ENCODE measurements around the gene SLC22A1.

DNA sequence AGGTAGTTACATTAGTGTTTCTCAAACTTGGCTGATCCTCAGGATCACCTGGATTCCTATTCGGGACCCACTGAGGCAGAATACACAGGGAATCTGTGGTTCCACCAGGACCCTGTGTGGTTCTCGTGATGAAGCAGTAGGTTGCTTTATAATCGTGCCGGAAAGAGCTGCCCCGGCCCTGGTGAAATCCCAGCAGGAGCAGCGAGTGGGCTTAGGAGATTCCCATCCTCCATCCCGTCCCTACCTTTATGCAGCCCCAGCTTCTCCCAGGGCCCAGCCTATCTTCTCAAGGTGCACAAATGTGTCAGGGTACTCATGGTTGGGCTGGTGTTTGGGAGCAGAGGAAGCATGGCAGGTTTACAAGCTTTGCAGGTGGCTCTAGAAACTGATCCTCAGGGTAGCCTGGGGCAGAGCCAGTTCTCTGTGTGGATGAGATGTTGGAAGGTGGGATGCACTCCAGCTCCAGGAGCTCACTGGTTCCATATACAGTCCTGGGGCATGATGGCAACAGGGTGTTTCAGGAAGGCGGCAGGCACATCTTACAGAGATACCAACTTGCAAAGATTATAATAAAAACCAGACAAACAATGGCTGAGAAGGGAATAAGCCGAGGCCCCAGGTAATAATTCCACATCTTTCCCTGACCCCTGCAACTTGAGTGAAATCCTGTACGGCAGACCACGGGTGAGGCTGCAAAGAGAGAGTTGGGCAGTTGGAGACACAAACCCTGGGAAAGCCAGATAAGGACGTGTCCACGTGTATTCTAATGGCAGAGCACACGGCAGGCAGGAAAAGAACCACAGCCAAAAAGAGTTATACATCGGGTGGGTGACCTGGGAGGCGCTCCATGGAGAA lies 5.9 kb downstream of the SLC22A1 start:
- no peak for TF ChIP-seq CTCF (IDR thresholded peaks at IDR 0.05)
- TF ChIP-seq POLR2A (IDR thresholded peaks at IDR 0.05) = no peak

Data from breast epithelium (tissue), 3 donors.